ENCODE measurements around the gene SNX8. TPM values are rescaled to one million over a fixed set of nuclear protein-coding genes. Genes with fewer than 3 reads are reported as not detected.
"Not testable (repeated sequence)": the region's sequence is repeated elsewhere in the genome, so short reads cannot be mapped to it uniquely, and the experiment has no call there.

SNX8 gene
- total RNA-seq, 2 donors from 2014 or later, result 28.9 to 34.5 TPM

- Mint-ChIP-seq H3K4me1 (ENCODE audit: low read depth in 2 of 2) (peaks cover 0 to under 1% of the 10 kb centered on the region in 2 donors), H3K36me3 (no peaks in the 10 kb centered on the region), H3K27me3 (no peaks in the 10 kb centered on the region), H3K27ac (no peak overlapping the region), H3K9me3 (no peaks in the 10 kb centered on the region), H3K4me3 (no peak overlapping the region)
- peak in 1 of 2 donors; percentile 32 for ATAC-seq
- DNase-seq (ENCODE audit: low spot score), result no peak
Measured at GRCh38 chr7:2274666-2275065, 39.6 kb downstream of the SNX8 start.

- no peak overlapping the region for H3K27ac Mint-ChIP-seq
- H3K9me3 Mint-ChIP-seq, result no peaks in the 10 kb centered on the region
- no peaks in the 10 kb centered on the region for H3K27me3 Mint-ChIP-seq
- H3K4me1 Mint-ChIP-seq (ENCODE audit: low read depth in 2 of 2), result no peaks in the 10 kb centered on the region
- H3K4me3 Mint-ChIP-seq, result no peak overlapping the region
- no peak for DNase-seq (ENCODE audit: low spot score)
- no peak for ATAC-seq
- H3K36me3 Mint-ChIP-seq, result no peaks in the 10 kb centered on the region
Measured at GRCh38 chr7:2273866-2274265, 40.4 kb downstream of the SNX8 start.

GRCh38 chr7:2272031-2272430, 42.2 kb downstream of the SNX8 start:
- DNase-seq (ENCODE audit: low spot score) (no peak), ATAC-seq (no peak)
- no peak overlapping the region for H3K27ac Mint-ChIP-seq
- H3K27me3 Mint-ChIP-seq, result no peaks in the 10 kb centered on the region
- no peak overlapping the region for H3K4me3 Mint-ChIP-seq
- no peaks in the 10 kb centered on the region for H3K36me3 Mint-ChIP-seq
- no peaks in the 10 kb centered on the region for H3K9me3 Mint-ChIP-seq
- no peaks in the 10 kb centered on the region for H3K4me1 Mint-ChIP-seq (ENCODE audit: low read depth in 2 of 2)

- no peaks in the 10 kb centered on the region for H3K27me3 Mint-ChIP-seq
- ATAC-seq (no peak), DNase-seq (ENCODE audit: low spot score) (no peak)
- H3K4me3 Mint-ChIP-seq, result no peak overlapping the region
- no peaks in the 10 kb centered on the region for H3K9me3 Mint-ChIP-seq
- H3K4me1 Mint-ChIP-seq (ENCODE audit: low read depth in 2 of 2), result no peaks in the 10 kb centered on the region
- H3K36me3 Mint-ChIP-seq, result no peaks in the 10 kb centered on the region
- H3K27ac Mint-ChIP-seq, result no peak overlapping the region
Measured at GRCh38 chr7:2271273-2272026, 42.8 kb downstream of the SNX8 start.

GRCh38 chr7:2270495-2270894, 43.7 kb downstream of the SNX8 start:
- Mint-ChIP-seq H3K4me3 (no peak overlapping the region), H3K9me3 (no peaks in the 10 kb centered on the region), H3K36me3 (no peaks in the 10 kb centered on the region), H3K27ac (no peak overlapping the region), H3K27me3 (no peaks in the 10 kb centered on the region), H3K4me1 (ENCODE audit: low read depth in 2 of 2) (no peaks in the 10 kb centered on the region)
- DNase-seq (ENCODE audit: low spot score) (no peak), ATAC-seq (no peak)

- no peak for DNase-seq (ENCODE audit: low spot score)
- H3K27ac Mint-ChIP-seq, result no peak overlapping the region
- no peak for ATAC-seq
- no peaks in the 10 kb centered on the region for H3K9me3 Mint-ChIP-seq
- no peaks in the 10 kb centered on the region for H3K36me3 Mint-ChIP-seq
- H3K4me3 Mint-ChIP-seq, result no peak overlapping the region
- no peaks in the 10 kb centered on the region for H3K27me3 Mint-ChIP-seq
- H3K4me1 Mint-ChIP-seq (ENCODE audit: low read depth in 2 of 2), result no peaks in the 10 kb centered on the region
Measured at GRCh38 chr7:2269991-2270460, 44.2 kb downstream of the SNX8 start.

GRCh38 chr7:2269089-2269990, 44.9 kb downstream of the SNX8 start:
- H3K4me3 Mint-ChIP-seq, ATAC-seq, H3K27ac Mint-ChIP-seq: not testable (repeated sequence)

GRCh38 chr7:2266911-2267310, 47.3 kb downstream of the SNX8 start:
- no peaks in the 10 kb centered on the region for H3K9me3 Mint-ChIP-seq

More at GRCh38 chr7:2269089-2269990, 44.9 kb downstream of the SNX8 start:
- DNase-seq (ENCODE audit: low spot score); H3K4me1 Mint-ChIP-seq (ENCODE audit: low read depth in 2 of 2); H3K36me3 Mint-ChIP-seq; H3K9me3 Mint-ChIP-seq; H3K27me3 Mint-ChIP-seq: not testable (repeated sequence)

GRCh38 chr7:2264158-2264557, 50.1 kb downstream of the SNX8 start:
- Mint-ChIP-seq H3K4me3 (no peak overlapping the region), H3K36me3 (no peaks in the 10 kb centered on the region), H3K9me3 (no peaks in the 10 kb centered on the region), H3K4me1 (ENCODE audit: low read depth in 2 of 2) (peaks cover 5 to 6% of the 10 kb centered on the region in 2 donors), H3K27ac (no peak overlapping the region), H3K27me3 (no peaks in the 10 kb centered on the region)
- ATAC-seq (no peak), DNase-seq (ENCODE audit: low spot score) (no peak)

More at GRCh38 chr7:2266911-2267310, 47.3 kb downstream of the SNX8 start:
- no peaks in the 10 kb centered on the region for H3K36me3 Mint-ChIP-seq
- no peaks in the 10 kb centered on the region for H3K27me3 Mint-ChIP-seq
- H3K4me1 Mint-ChIP-seq (ENCODE audit: low read depth in 2 of 2), result no peaks in the 10 kb centered on the region
- DNase-seq (ENCODE audit: low spot score) (no peak), ATAC-seq (no peak)
- H3K4me3 Mint-ChIP-seq, result no peak overlapping the region
- no peak overlapping the region for H3K27ac Mint-ChIP-seq

- no peak overlapping the region for H3K4me3 Mint-ChIP-seq
- no peak for ATAC-seq
- no peak overlapping the region for H3K27ac Mint-ChIP-seq
- peaks cover 5 to 14% of the 10 kb centered on the region in 2 donors for H3K4me1 Mint-ChIP-seq (ENCODE audit: low read depth in 2 of 2)
- no peak for DNase-seq (ENCODE audit: low spot score)
- no peaks in the 10 kb centered on the region for H3K36me3 Mint-ChIP-seq
- no peaks in the 10 kb centered on the region for H3K27me3 Mint-ChIP-seq
- no peaks in the 10 kb centered on the region for H3K9me3 Mint-ChIP-seq
Measured at GRCh38 chr7:2263176-2263575, 51.1 kb downstream of the SNX8 start.

GRCh38 chr7:2261611-2262010, 52.6 kb downstream of the SNX8 start:
- no peak for ATAC-seq
- Mint-ChIP-seq H3K4me1 (ENCODE audit: low read depth in 2 of 2) (peaks cover 5 to 14% of the 10 kb centered on the region in 2 donors), H3K4me3 (no peak overlapping the region), H3K9me3 (no peaks in the 10 kb centered on the region), H3K27ac (peak overlapping the region; percentile 3 to 6), H3K36me3 (no peaks in the 10 kb centered on the region), H3K27me3 (no peaks in the 10 kb centered on the region)
- DNase-seq (ENCODE audit: low spot score), result no peak

- peaks cover 5 to 14% of the 10 kb centered on the region in 2 donors for H3K4me1 Mint-ChIP-seq (ENCODE audit: low read depth in 2 of 2)
- no peak overlapping the region for H3K4me3 Mint-ChIP-seq
- no peak for DNase-seq (ENCODE audit: low spot score)
- no peaks in the 10 kb centered on the region for H3K36me3 Mint-ChIP-seq
- no peak overlapping the region for H3K27ac Mint-ChIP-seq
- no peaks in the 10 kb centered on the region for H3K27me3 Mint-ChIP-seq
- H3K9me3 Mint-ChIP-seq, result no peaks in the 10 kb centered on the region
- no peak for ATAC-seq
Measured at GRCh38 chr7:2260820-2261219, 53.4 kb downstream of the SNX8 start.

- DNase-seq (ENCODE audit: low spot score) (no peak), ATAC-seq (no peak)
- Mint-ChIP-seq H3K27me3 (no peaks in the 10 kb centered on the region), H3K27ac (peak overlapping the region in 1 of 2 donors; percentile 20), H3K4me1 (ENCODE audit: low read depth in 2 of 2) (peaks cover 11 to 19% of the 10 kb centered on the region in 2 donors), H3K36me3 (no peaks in the 10 kb centered on the region), H3K4me3 (peak overlapping the region; percentile 17), H3K9me3 (no peaks in the 10 kb centered on the region)
Measured at GRCh38 chr7:2259480-2259879, 54.8 kb downstream of the SNX8 start.
